Measurements from ENCODE around the gene CPT1C. TPM values are rescaled to one million over a fixed set of nuclear protein-coding genes. Genes with fewer than 3 reads are reported as not detected.

Gene CPT1C
- total and polyA plus RNA-seq, 2 of the 4 experiments (the other 2 are of a cell fraction), result 14.2 to 56.1 TPM

DNA sequence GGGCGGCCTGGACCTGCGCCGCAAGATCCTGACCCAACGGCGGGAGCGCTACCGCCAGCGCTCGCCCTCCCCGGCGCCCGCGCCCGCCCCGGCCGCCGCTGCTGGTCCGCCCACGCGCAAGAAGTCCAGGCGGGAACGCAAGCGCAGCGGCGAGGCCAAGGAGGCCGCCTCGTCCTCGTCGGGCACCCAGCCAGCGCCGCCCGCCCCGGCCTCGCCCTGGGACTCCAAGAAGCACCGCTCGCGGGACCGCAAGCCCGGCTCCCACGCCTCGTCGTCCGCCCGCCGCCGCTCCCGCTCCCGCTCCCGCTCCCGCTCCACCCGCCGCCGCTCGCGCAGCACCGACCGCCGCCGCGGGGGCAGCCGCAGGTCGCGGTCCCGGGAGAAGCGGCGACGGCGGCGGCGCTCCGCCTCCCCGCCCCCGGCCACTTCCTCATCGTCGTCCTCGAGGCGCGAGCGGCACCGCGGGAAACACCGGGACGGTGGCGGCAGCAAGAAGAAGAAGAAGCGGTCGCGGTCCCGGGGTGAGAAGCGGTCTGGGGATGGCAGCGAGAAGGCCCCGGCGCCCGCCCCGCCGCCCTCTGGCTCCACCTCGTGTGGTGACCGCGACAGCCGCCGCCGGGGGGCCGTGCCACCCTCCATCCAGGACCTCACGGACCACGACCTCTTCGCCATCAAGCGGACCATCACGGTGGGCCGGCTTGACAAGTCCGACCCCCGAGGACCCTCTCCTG is 38.9 kb upstream of the CPT1C start:
- no peaks in the 10 kb centered on the region for H3K4me1 ChIP-seq (ENCODE audit: control insufficient read depth, insufficient read depth, low read length)
- POLR2A ChIA-PET (ENCODE audit: unreplicated experiment), result no interaction called here
- dilution Hi-C loops (cut with HindIII; ENCODE audit: low sequenced_read_pairs, unreplicated experiment) (no loop called here), intact Hi-C loops (cut with micrococcal nuclease) (no loop called here), in situ Hi-C loops (cut with MboI; ENCODE audit: low sequenced_read_pairs) (no loop called here)
- H2BK15ac ChIP-seq (ENCODE audit: low read depth, low read length), result no peak overlapping the region
- no peaks in the 10 kb centered on the region for H3K27me3 ChIP-seq (ENCODE audit: control insufficient read depth, insufficient read depth, low read length)
- no peak overlapping the region for H3K56ac ChIP-seq (ENCODE audit: extremely low read depth, insufficient read depth, low read length)
- WGBS, 2 experiments (ENCODE audit: extremely low coverage in 2 of 2, insufficient read length in 1 of 2), result 96% methylated on average over 71 of the region's 110 CpGs; no CpG with 5 or more reads in 1 of the 2 experiments
- no TSS peak for BruUV-seq (replicated peaks)
- H3K9me1 ChIP-seq (ENCODE audit: insufficient read depth, low read length), result no peaks in the 10 kb centered on the region
- no peak overlapping the region for H2AK5ac ChIP-seq (ENCODE audit: low read depth, low read length)
- no peak overlapping the region for H3K18ac ChIP-seq (ENCODE audit: low read depth, low read length)
- no peaks in the 10 kb centered on the region for H3K9me3 ChIP-seq (ENCODE audit: control insufficient read depth, insufficient read depth, low read length)
- H4K5ac ChIP-seq (ENCODE audit: low read depth, low read length), result no peak overlapping the region
- peaks cover 77% of the 10 kb centered on the region for H3K36me3 ChIP-seq (ENCODE audit: control insufficient read depth, insufficient read depth, low read length)
- H3K23ac ChIP-seq (ENCODE audit: low read depth, low read length), result no peak overlapping the region
- no peak overlapping the region for H2AFZ ChIP-seq (replicated peaks; ENCODE audit: low read length, poor library complexity)
- no peak overlapping the region for H3K4me3 ChIP-seq (ENCODE audit: insufficient read depth, low read depth, low read length)
- no peak overlapping the region for H3K4me2 ChIP-seq (ENCODE audit: low read depth, low read length)
- TF ChIP-seq RAD21 (IDR thresholded peaks at IDR 0.05; ENCODE audit: low read length) (no peak), FOS (IDR thresholded peaks at IDR 0.05; ENCODE audit: low read depth, low read length) (no peak), RFX5 (IDR thresholded peaks at IDR 0.05; ENCODE audit: low read depth, low read length) (no peak), NFE2L2 (IDR thresholded peaks at IDR 0.05; ENCODE audit: low read depth, low read length) (no peak), CEBPB (IDR thresholded peaks at IDR 0.05; ENCODE audit: low read depth, low read length) (no peak), MXI1 (IDR thresholded peaks at IDR 0.05; ENCODE audit: borderline replicate concordance, low read depth, low read length) (no peak), SMC3 (IDR thresholded peaks at IDR 0.05; ENCODE audit: low read depth, low read length) (no peak), CHD1 (IDR thresholded peaks at IDR 0.05; ENCODE audit: low read depth, low read length) (no peak), RCOR1 (IDR thresholded peaks at IDR 0.05; ENCODE audit: insufficient replicate concordance, low read length) (no peak), POLR2A (IDR thresholded peaks at IDR 0.05; ENCODE audit: low read depth, low read length) (no peak), MAFK (IDR thresholded peaks at IDR 0.05; ENCODE audit: low read depth, low read length) (no peak), BHLHE40 (IDR thresholded peaks at IDR 0.05; ENCODE audit: low read depth, low read length) (no peak), MAZ (IDR thresholded peaks at IDR 0.05; ENCODE audit: borderline replicate concordance, low read depth, low read length) (no peak)
- TF ChIP-seq, protein P1, sequence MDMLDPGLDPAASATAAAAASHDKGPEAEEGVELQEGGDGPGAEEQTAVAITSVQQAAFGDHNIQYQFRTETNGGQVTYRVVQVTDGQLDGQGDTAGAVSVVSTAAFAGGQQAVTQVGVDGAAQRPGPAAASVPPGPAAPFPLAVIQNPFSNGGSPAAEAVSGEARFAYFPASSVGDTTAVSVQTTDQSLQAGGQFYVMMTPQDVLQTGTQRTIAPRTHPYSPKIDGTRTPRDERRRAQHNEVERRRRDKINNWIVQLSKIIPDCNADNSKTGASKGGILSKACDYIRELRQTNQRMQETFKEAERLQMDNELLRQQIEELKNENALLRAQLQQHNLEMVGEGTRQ (IDR thresholded peaks at IDR 0.05; ENCODE audit: low read depth, low read length), result no peak
- TF ChIP-seq, protein P2, sequence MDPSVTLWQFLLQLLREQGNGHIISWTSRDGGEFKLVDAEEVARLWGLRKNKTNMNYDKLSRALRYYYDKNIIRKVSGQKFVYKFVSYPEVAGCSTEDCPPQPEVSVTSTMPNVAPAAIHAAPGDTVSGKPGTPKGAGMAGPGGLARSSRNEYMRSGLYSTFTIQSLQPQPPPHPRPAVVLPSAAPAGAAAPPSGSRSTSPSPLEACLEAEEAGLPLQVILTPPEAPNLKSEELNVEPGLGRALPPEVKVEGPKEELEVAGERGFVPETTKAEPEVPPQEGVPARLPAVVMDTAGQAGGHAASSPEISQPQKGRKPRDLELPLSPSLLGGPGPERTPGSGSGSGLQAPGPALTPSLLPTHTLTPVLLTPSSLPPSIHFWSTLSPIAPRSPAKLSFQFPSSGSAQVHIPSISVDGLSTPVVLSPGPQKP (IDR thresholded peaks at IDR 0.05; ENCODE audit: borderline replicate concordance, low read depth, low read length), result no peak
- TF ChIP-seq, protein P3, sequence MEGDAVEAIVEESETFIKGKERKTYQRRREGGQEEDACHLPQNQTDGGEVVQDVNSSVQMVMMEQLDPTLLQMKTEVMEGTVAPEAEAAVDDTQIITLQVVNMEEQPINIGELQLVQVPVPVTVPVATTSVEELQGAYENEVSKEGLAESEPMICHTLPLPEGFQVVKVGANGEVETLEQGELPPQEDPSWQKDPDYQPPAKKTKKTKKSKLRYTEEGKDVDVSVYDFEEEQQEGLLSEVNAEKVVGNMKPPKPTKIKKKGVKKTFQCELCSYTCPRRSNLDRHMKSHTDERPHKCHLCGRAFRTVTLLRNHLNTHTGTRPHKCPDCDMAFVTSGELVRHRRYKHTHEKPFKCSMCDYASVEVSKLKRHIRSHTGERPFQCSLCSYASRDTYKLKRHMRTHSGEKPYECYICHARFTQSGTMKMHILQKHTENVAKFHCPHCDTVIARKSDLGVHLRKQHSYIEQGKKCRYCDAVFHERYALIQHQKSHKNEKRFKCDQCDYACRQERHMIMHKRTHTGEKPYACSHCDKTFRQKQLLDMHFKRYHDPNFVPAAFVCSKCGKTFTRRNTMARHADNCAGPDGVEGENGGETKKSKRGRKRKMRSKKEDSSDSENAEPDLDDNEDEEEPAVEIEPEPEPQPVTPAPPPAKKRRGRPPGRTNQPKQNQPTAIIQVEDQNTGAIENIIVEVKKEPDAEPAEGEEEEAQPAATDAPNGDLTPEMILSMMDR (conservative IDR thresholded peaks at IDR 0.05; ENCODE audit: low read depth, low read length), result no peak
- H4K91ac ChIP-seq (ENCODE audit: insufficient read depth, low read depth, low read length), result no peak overlapping the region
- CTCF ChIA-PET, result no interaction called here
- peaks cover 36% of the 10 kb centered on the region for H4K20me1 ChIP-seq (ENCODE audit: insufficient read depth, low read length)
- no peak overlapping the region for H4K8ac ChIP-seq (ENCODE audit: low read depth in 2 of 2, low read length in 2 of 2)
- no peak overlapping the region for H3K4ac ChIP-seq (ENCODE audit: low read depth, low read length)
- DNase-seq (no peak), ATAC-seq (ENCODE audit: low read depth) (no peak)
- no peak overlapping the region for H2AK9ac ChIP-seq (replicated peaks; ENCODE audit: low read depth, low read length, poor library complexity)
- H3K14ac ChIP-seq (replicated peaks; ENCODE audit: low read depth, low read length), result no peak overlapping the region
- peaks cover 28 to 58% of the 10 kb centered on the region in 2 experiments for H3K79me1 ChIP-seq (ENCODE audit: low read depth in 1 of 2, low read length in 2 of 2)
- H3K27ac ChIP-seq (ENCODE audit: insufficient read depth, low read length), result no peak overlapping the region
- no peak overlapping the region for H2BK20ac ChIP-seq (ENCODE audit: low read depth, low read length)
- no peak overlapping the region for H2BK5ac ChIP-seq (ENCODE audit: low read depth, low read length, poor library complexity, severe bottlenecking)
- H2BK120ac ChIP-seq (ENCODE audit: low read depth, low read length), result no peak overlapping the region
- H3K9ac ChIP-seq (ENCODE audit: low read depth, low read length), result no peak overlapping the region
